Psoas muscle (tissue), 8 donors: ENCODE measurements around the gene APOL4. TPM values are rescaled to one million over a fixed set of nuclear protein-coding genes. Genes with fewer than 3 reads are reported as not detected.
"Not testable (repeated sequence)": the region's sequence is repeated elsewhere in the genome, so short reads cannot be mapped to it uniquely, and the experiment has no call there.

Source experiments
- ATAC-seq, 4 donors: fragments of 200-7000 bp; cut with Tn5 transposase; one replicate each; pipeline ENCODE4 v1.9.1; 2020; ENCODE audit warnings: moderate library complexity in 3 of 4, mild to moderate bottlenecking in 2 of 4
- DNase-seq, 2 donors: peaks; one replicate each; pipeline ENCODE4 v3.0.0-alpha.2; 2020
- H3K27ac ChIP-seq: fragments of 200-600 bp; one replicate; pipeline ENCODE4 v1.8.0; 2022
- H3K27me3 ChIP-seq, 3 donors: fragments of 200-600 bp in 1 of 3; one replicate each; pipeline versions ENCODE4 v1.6.1 to v1.8.0; 2013 to 2022; ENCODE audit warnings: low read length in 2 of 3, mild to moderate bottlenecking in 2 of 3, moderate library complexity in 1 of 3; ENCODE audit not compliant: insufficient read depth in 3 of 3
- H3K36me3 ChIP-seq, 2 donors: fragments of 200-600 bp in 1 of 2; one replicate each; pipeline versions ENCODE4 v1.6.1 to v1.8.0; 2013 to 2022; ENCODE audit warnings: low read depth in 1 of 2, mild to moderate bottlenecking in 1 of 2, moderate library complexity in 1 of 2; ENCODE audit not compliant: insufficient read depth in 1 of 2
- H3K4me1 ChIP-seq: fragments of 200-600 bp; one replicate; pipeline ENCODE4 v1.8.0; 2022
- H3K4me3 ChIP-seq: fragments of 200-600 bp; one replicate; pipeline ENCODE4 v1.8.0; 2022; ENCODE audit warnings: mild to moderate bottlenecking
- H3K9me3 ChIP-seq: fragments of 200-600 bp; one replicate; pipeline ENCODE4 v1.8.0; 2022
- WGBS, 3 donors: extraction: QIAGEN DNeasy Blood & Tissue Kit; methylation state at CpG; one replicate each; pipeline versions ENCODE4 v1.1.6 to v1.1.7; 2013; 5-methylcytosine and 5-hydroxymethylcytosine counted together
- intact Hi-C, 2 donors: fragments of 100-400 bp; cut with DNase I; formaldehyde crosslinking; loops; one replicate each; pipeline versions ENCODE4 v1.11.0 to v1.14.2; 2022
- long read RNA-seq, 2 donors: library from polyadenylated mRNA; unstranded; transcript quantifications; one replicate each; pipeline ENCODE4 v2.0.0, GENCODE V29; 2021
- polyA plus RNA-seq, 3 donors: library from polyadenylated mRNA; stranded (reverse); fragments of 200-250 nt; gene quantifications; one replicate each; pipeline ENCODE4 v1.2.3, GENCODE V29; 2013
- total RNA-seq, 4 donors: library from RNA; stranded (reverse); fragmentation: NEBNext Ultra II Directional in 2 of 4; extraction: Animal tissue kit (Norgen Biotek cat#: 25700) in 2 of 4; gene quantifications; one replicate each; pipeline versions ENCODE4 v1.2.1 to v1.2.4, GENCODE V29; 2021 to 2023
- TF ChIP-seq, protein P1 (sequence below): fragments of 200-600 bp; IDR thresholded peaks from one replicate; pipeline ENCODE4 v1.8.0; 2022; ENCODE audit warnings: antibody characterized with exemption
- donor health status: healthy with polysubstance abuse.
- donor health status: DM: no; HTN: no; CAD: no; lungs with moderate emphysema.
- donor health status: Bipolar disorder and iron deficiency.
- donor health status: healthy.
- donor health status: DM: yes; HTN: yes; CAD: no.
- donor health status: DM: no; HTN: no; CAD: no.
- donor health status: DM: no; HTN: no; CAD: no.
- donor health status: DM: yes; HTN: yes; CAD: no.

The APOL4 gene
- total RNA-seq (1 to 10 TPM in 3 of 4 donors, under 1 TPM in 1; 0.86 to 6.8 (median 2.5) TPM), polyA plus RNA-seq (1 to 10 TPM; 1.1 to 2.1 (median 1.6) TPM)
- long read RNA-seq, donor 1, partial matches to known transcripts: 1 of 2 reads
- long read RNA-seq, donor 1, other reads (novel, unspliced or antisense): 1 of 2 reads
- long read RNA-seq, donor 2, partial matches to known transcripts: 1 of 2 reads
- long read RNA-seq, donor 2, other reads (novel, unspliced or antisense): 1 of 2 reads

DNA sequence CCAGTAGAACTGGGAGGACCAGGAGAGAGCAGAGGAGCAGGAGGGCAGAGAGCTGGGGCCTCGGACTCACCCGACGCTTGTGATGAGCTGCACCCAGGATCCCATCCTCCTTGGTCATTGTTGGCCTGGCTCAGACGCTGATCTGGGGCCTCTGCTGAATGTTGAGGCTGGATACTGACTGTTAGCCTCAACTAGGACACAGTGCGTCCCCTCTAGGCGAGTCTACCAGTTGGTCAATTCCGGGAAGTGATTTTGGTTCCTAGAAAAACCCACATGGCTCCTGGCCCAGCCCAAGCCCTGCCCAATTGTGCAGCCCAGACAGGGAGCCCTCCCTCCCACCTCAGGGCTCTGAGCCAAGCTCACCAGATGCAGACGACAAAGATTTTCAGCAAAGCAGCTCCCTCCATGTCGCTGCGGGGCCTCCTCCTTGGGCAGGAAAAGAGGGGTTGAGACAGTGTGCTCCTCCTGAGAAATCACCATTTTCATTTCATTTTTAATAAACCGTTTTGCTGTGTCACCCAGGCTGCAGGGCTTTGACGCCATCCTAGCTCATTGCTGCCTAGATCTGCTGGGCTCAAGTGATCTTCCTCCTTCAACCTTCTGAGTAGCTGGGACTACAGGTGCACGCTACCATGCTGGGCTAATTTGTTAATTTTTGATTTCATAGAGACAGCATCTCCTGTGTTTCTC is at the start of gene APOL4:
TSS of gene APOL4 (minus strand) at position 180 of the 690 bp plus-strand sequence. CDS start at position 105, 75 bp downstream.
- 19 to 37% (median 26%) methylated on average over 12 to 13 of the region's 13 CpGs for WGBS, 3 donors
- DNase-seq: peak; percentile 90 to 91
- Histone ChIP-seq H3K9me3 (no peaks in the 10 kb centered on the region), H3K4me3 (peak within 1 kb of the TSS; percentile 38), H3K27ac (peak within 1 kb of the TSS; percentile 16), H3K4me1 (peaks cover 7% of the 10 kb centered on the region), H3K27me3 (no peaks in the 10 kb centered on the region), H3K36me3 (no peaks in the 10 kb centered on the region)
- peak in 3 of 4 donors; percentile 59 to 71 (median 60) for ATAC-seq
- intact Hi-C loops: no loop called here
- TF ChIP-seq, protein P1, sequence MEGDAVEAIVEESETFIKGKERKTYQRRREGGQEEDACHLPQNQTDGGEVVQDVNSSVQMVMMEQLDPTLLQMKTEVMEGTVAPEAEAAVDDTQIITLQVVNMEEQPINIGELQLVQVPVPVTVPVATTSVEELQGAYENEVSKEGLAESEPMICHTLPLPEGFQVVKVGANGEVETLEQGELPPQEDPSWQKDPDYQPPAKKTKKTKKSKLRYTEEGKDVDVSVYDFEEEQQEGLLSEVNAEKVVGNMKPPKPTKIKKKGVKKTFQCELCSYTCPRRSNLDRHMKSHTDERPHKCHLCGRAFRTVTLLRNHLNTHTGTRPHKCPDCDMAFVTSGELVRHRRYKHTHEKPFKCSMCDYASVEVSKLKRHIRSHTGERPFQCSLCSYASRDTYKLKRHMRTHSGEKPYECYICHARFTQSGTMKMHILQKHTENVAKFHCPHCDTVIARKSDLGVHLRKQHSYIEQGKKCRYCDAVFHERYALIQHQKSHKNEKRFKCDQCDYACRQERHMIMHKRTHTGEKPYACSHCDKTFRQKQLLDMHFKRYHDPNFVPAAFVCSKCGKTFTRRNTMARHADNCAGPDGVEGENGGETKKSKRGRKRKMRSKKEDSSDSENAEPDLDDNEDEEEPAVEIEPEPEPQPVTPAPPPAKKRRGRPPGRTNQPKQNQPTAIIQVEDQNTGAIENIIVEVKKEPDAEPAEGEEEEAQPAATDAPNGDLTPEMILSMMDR: no peak

GRCh38 chr22:36250292-36250960 is 48.8 kb upstream of the APOL4 start:
- H3K27me3 ChIP-seq, DNase-seq, H3K4me1 ChIP-seq, H3K36me3 ChIP-seq, ATAC-seq, H3K4me3 ChIP-seq, H3K9me3 ChIP-seq, H3K27ac ChIP-seq, intact Hi-C loops: not testable (repeated sequence)
- 78 to 85% (median 80%) methylated on average over 24 of the region's 24 CpGs for WGBS, 3 donors

DNA sequence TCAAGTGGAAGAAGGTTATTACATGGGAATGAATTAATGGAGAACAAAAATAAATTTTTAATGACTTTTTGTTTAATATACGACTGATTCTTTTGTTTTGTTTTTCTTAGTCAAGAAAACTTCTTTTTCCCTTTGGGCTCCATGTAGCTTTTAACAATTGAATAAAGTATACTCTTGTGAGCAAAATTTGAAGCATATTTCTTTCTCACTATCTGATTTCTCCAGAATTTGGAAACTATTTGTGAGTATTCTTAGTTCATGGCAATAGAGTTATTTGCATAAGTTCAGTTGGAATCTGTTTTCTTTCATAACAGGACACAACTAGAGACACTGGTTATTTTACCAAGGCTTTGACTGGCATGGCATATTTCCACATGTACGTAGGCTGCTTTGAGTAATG is 47.6 kb upstream of the APOL4 start:
- intact Hi-C loops: loop anchor here in 1 of 2 donors (5.0 kb wide), 1 partner anchor 33 kb away; no protein-coding TSS in a partner anchor
- Histone ChIP-seq H3K4me3 (no peak overlapping the region), H3K9me3 (no peaks in the 10 kb centered on the region), H3K36me3 (no peaks in the 10 kb centered on the region), H3K27me3 (no peaks in the 10 kb centered on the region), H3K4me1 (peaks cover 14% of the 10 kb centered on the region), H3K27ac (no peak overlapping the region)
- ATAC-seq: no peak
- TF ChIP-seq, protein P1: no peak
- WGBS, 3 donors: 92 to 95% (median 95%) methylated on average over 2 of the region's 2 CpGs
- DNase-seq: no peak

- Histone ChIP-seq H3K27me3 (no peaks in the 10 kb centered on the region), H3K27ac (no peak overlapping the region), H3K36me3 (no peaks in the 10 kb centered on the region), H3K9me3 (no peaks in the 10 kb centered on the region), H3K4me3 (no peak overlapping the region), H3K4me1 (peaks cover 20% of the 10 kb centered on the region)
- ATAC-seq (no peak), DNase-seq (no peak)
- TF ChIP-seq, protein P1: no peak
- WGBS, 3 donors: 81 to 94% (median 83%) methylated on average over 5 of the region's 5 CpGs
- intact Hi-C loops: loop anchor here in 1 of 2 donors (5.0 kb wide), 1 partner anchor 34 kb away; no protein-coding TSS in a partner anchor
Observed at GRCh38 chr22:36247955-36248354, 46.3 kb upstream of the APOL4 start.

DNA sequence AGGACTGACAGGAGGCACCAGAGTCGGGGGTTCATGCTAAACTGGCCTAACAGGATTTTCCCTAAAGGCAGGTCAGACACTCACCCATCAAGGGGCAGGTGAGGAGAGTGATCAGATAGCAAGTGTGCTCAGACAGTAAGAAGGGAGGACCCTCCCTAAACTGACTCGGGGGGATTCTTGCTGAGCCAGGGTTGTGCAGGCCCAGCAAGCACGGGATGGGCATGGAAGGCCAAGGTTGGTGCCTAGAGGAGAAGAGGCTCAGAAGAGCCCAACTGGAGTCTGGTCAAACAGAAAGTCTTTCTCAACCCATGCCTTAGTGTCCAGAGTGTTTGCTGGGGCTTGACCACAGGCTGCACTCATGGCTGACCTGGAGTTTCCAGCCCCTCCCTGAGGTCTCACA is 45.1 kb upstream of the APOL4 start:
- DNase-seq: no peak

More for the DNA sequence above, 45.1 kb upstream of the APOL4 start:
- Histone ChIP-seq H3K27me3 (no peaks in the 10 kb centered on the region), H3K36me3 (no peaks in the 10 kb centered on the region), H3K4me1 (peaks cover 20% of the 10 kb centered on the region), H3K4me3 (no peak overlapping the region), H3K27ac (no peak overlapping the region), H3K9me3 (no peaks in the 10 kb centered on the region)
- no peak for ATAC-seq
- intact Hi-C loops: loop anchor here in 1 of 2 donors (5.0 kb wide), 1 partner anchor 36 kb away; no protein-coding TSS in a partner anchor
- TF ChIP-seq, protein P1: no peak
- 83 to 90% (median 87%) methylated on average over 3 of the region's 3 CpGs for WGBS, 3 donors
